Keratinocyte (primary cell): ENCODE data around the gene MBP. TPM values are rescaled to one million over a fixed set of nuclear protein-coding genes. Genes with fewer than 3 reads are reported as not detected.

ENCODE experiments used
- DNase-seq: peaks from one replicate; pipeline ENCODE4 v3.0.0-alpha.2; 2011; ENCODE audit warnings: low read depth, missing footprints, low spot score
- FAIRE-seq: peaks from 2 replicates; lab custom pipeline; 2011; peaks lifted over from hg19 to GRCh38; lab: Jason Lieb, UNC
- H2AFZ ChIP-seq: 2 replicates; pipeline ENCODE4 v1.6.0; 2012; ENCODE audit warnings: low read length, control low read depth, inconsistent platforms; ENCODE audit not compliant: control insufficient read depth
- H3K27ac ChIP-seq: 2 replicates; pipeline ENCODE4 v1.5.1; 2011; ENCODE audit warnings: low read length; ENCODE audit not compliant: control insufficient read depth, insufficient read depth
- H3K27me3 ChIP-seq: 3 replicates; pipeline ENCODE4 v1.6.0; 2011; ENCODE audit warnings: low read length; ENCODE audit not compliant: control insufficient read depth, insufficient read depth; ENCODE audit errors: extremely low read depth
- H3K36me3 ChIP-seq, 2 experiments: 2 replicates in 1 of 2; 3 replicates in 1 of 2; pipeline ENCODE4 v1.5.1; 2011; ENCODE audit warnings: low read length in 2 of 2, mild to moderate bottlenecking in 1 of 2; ENCODE audit not compliant: control insufficient read depth in 2 of 2, insufficient read depth in 2 of 2; ENCODE audit errors: extremely low read depth in 1 of 2
- H3K4me1 ChIP-seq: 3 replicates; pipeline ENCODE4 v1.5.1; 2011; ENCODE audit warnings: low read length; ENCODE audit not compliant: control insufficient read depth, insufficient read depth; ENCODE audit errors: extremely low read depth
- H3K4me2 ChIP-seq: 3 replicates; pipeline ENCODE4 v1.6.0; 2011; ENCODE audit warnings: low read depth, low read length; ENCODE audit not compliant: control insufficient read depth, insufficient read depth; ENCODE audit errors: extremely low read depth
- H3K4me3 ChIP-seq, 3 experiments: fragments of 200-600 bp in 1 of 3; sonication (generic) in 1 of 3; 2 replicates in 2 of 3; 3 replicates in 1 of 3; pipeline ENCODE4 v1.5.1; 2011 to 2016; ENCODE audit warnings: low read length in 3 of 3, mild to moderate bottlenecking in 3 of 3, control low read depth in 2 of 3, inconsistent platforms in 1 of 3, low read depth in 1 of 3, mixed read lengths in 1 of 3, mixed run types in 1 of 3, moderate library complexity in 1 of 3; ENCODE audit not compliant: control insufficient read depth in 2 of 3, insufficient read depth in 2 of 3; ENCODE audit errors: extremely low read depth in 1 of 3
- H3K79me2 ChIP-seq: 2 replicates; pipeline ENCODE4 v1.6.0; 2012; ENCODE audit warnings: low read length; ENCODE audit not compliant: control insufficient read depth, insufficient read depth
- H3K9ac ChIP-seq: 3 replicates; pipeline ENCODE4 v1.6.0; 2011; ENCODE audit warnings: low read length; ENCODE audit not compliant: control insufficient read depth, insufficient read depth; ENCODE audit errors: extremely low read depth
- H3K9me1 ChIP-seq: 3 replicates; pipeline ENCODE4 v1.6.0; 2011; ENCODE audit warnings: low read length; ENCODE audit not compliant: control insufficient read depth, insufficient read depth; ENCODE audit errors: extremely low read depth
- H3K9me3 ChIP-seq: 2 replicates; pipeline ENCODE4 v1.5.1; 2012; ENCODE audit warnings: low read depth, low read length; ENCODE audit not compliant: control insufficient read depth
- H4K20me1 ChIP-seq: 3 replicates; pipeline ENCODE4 v1.6.0; 2011; ENCODE audit warnings: low read length; ENCODE audit not compliant: control insufficient read depth, insufficient read depth; ENCODE audit errors: extremely low read depth
- CTCF ChIP-seq, 3 experiments: IDR thresholded peaks in 1 of 3; conservative IDR thresholded peaks in 1 of 3; optimal IDR thresholded peaks in 1 of 3; 2 replicates in 2 of 3; 3 replicates in 1 of 3; pipeline versions ENCODE3 to v1.5.1; 2011; ENCODE audit warnings: low read length in 3 of 3, mild to moderate bottlenecking in 3 of 3, moderate library complexity in 2 of 3, control low read depth in 1 of 3, inconsistent platforms in 1 of 3; ENCODE audit not compliant: insufficient read depth in 2 of 3; ENCODE audit errors: extremely low read depth in 1 of 3
- EZH2 ChIP-seq: IDR thresholded peaks from one replicate; pipeline ENCODE4 v1.6.1; 2012; ENCODE audit warnings: inconsistent platforms, mild to moderate bottlenecking, low read length, moderate library complexity
- dilution Hi-C: fragments of 300-500 bp; cut with MboI; formaldehyde crosslinking; loops from one replicate; pipeline ENCODE4 v1.7.0; 2020; ENCODE audit warnings: low sequenced_read_pairs; ENCODE audit not compliant: extremely low pct_ligation_motif_present
- polyA plus RNA-seq, 5 experiments: library from polyadenylated mRNA; depleted of rRNA in 3 of 5; stranded (reverse) in 3 of 5; stranded (forward) in 1 of 5; unstranded in 1 of 5; fragments of >200 nt; gene quantifications; 1 replicate in 1 of 5; 2 replicates in 3 of 5; 3 replicates in 1 of 5; pipeline versions ENCODE4 v1.2.1 to v1.2.3, GENCODE V29; 2011 to 2012; ENCODE audit warnings: missing spikeins in 2 of 5, low read depth in 1 of 5, low replicate concordance in 1 of 5

The MBP gene
- polyA plus RNA-seq, 1 donor (not counting 4 experiments of a cell fraction or from before 2014, with no cell fraction given), result 38.7 TPM

GRCh38 chr18:77114415-77115191 is 18.0 kb downstream of the MBP start:
- no peaks in the 10 kb centered on the region for H3K27me3 ChIP-seq

GRCh38 chr18:77114152-77114414 is 18.5 kb downstream of the MBP start:
- H3K79me2 ChIP-seq, result peaks cover 67% of the 10 kb centered on the region
- no peak for TF ChIP-seq CTCF (optimal IDR thresholded peaks at IDR 0.05 in 1 of 3, IDR thresholded peaks at IDR 0.05 in 1 of 3, conservative IDR thresholded peaks at IDR 0.05 in 1 of 3; ENCODE audit: extremely low read depth in 1 of 3, insufficient read depth in 2 of 3, low read length in 3 of 3)
- TF ChIP-seq EZH2, result no peak
- no peaks in the 10 kb centered on the region for H3K9me3 ChIP-seq
- peak overlapping the region; percentile 94 for H3K27ac ChIP-seq
- H3K4me1 ChIP-seq, result peaks cover 50% of the 10 kb centered on the region
- peaks cover 4% of the 10 kb centered on the region for H4K20me1 ChIP-seq
- no peaks in the 10 kb centered on the region for H3K27me3 ChIP-seq
- H3K4me3 ChIP-seq, result peak overlapping the region in 2 of 3 experiments; percentile 31 to 49
- peak overlapping the region; percentile 72 for H3K9ac ChIP-seq
- peak overlapping the region; percentile 72 for H3K4me2 ChIP-seq
- DNase-seq, result no peak
- peaks cover 10 to 20% of the 10 kb centered on the region in 2 experiments for H3K36me3 ChIP-seq
- peaks cover 2% of the 10 kb centered on the region for H3K9me1 ChIP-seq
- no peak for FAIRE-seq
- H2AFZ ChIP-seq, result no peak overlapping the region
- dilution Hi-C loops, result no loop called here

More at GRCh38 chr18:77114415-77115191, 18.0 kb downstream of the MBP start:
- peak overlapping the region; percentile 72 for H3K4me2 ChIP-seq
- H2AFZ ChIP-seq, result peak overlapping the region; percentile 22
- peaks cover 50% of the 10 kb centered on the region for H3K4me1 ChIP-seq
- FAIRE-seq (peak; percentile 99), DNase-seq (peak; percentile 99)
- H3K27ac ChIP-seq, result peak overlapping the region; percentile 94
- H3K4me3 ChIP-seq, result peak overlapping the region in 2 of 3 experiments; percentile 31 to 49
- peaks cover 67% of the 10 kb centered on the region for H3K79me2 ChIP-seq
- dilution Hi-C loops, result no loop called here
- H3K9ac ChIP-seq, result peak overlapping the region; percentile 72
- H3K9me3 ChIP-seq, result no peaks in the 10 kb centered on the region
- TF ChIP-seq CTCF (optimal IDR thresholded peaks at IDR 0.05 in 1 of 3, IDR thresholded peaks at IDR 0.05 in 1 of 3, conservative IDR thresholded peaks at IDR 0.05 in 1 of 3; ENCODE audit: extremely low read depth in 1 of 3, insufficient read depth in 2 of 3, low read length in 3 of 3) (no peak), EZH2 (no peak)
- H3K36me3 ChIP-seq, result peaks cover 12 to 20% of the 10 kb centered on the region in 2 experiments
- H3K9me1 ChIP-seq, result peaks cover 2% of the 10 kb centered on the region
- H4K20me1 ChIP-seq, result peaks cover 4% of the 10 kb centered on the region
